ENCODE measurements around the gene TMEM229B. TPM values are rescaled to one million over a fixed set of nuclear protein-coding genes. Genes with fewer than 3 reads are reported as not detected.

TMEM229B gene
- total RNA-seq, 5 donors from 2014 or later (not counting 1 experiment from before 2014, with no cell fraction given): 19.0 to 41.7 (median 32.3) TPM

DNA sequence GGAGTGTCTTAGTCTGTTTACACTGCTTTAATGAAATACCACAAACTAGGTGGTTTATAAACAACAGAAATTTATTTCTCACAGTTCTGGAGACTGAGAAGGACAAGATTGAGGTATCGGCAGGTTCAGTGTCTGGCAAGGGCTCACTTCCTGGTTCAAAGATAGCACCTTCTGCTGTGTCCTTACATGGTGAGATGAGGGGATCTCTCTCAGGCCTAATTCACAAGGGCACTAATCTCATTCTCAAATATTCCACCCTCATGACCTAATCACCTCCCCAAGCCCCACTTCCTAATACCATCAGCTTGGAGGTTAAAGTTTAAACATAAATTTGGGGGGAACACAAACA is 41.5 kb downstream of the TMEM229B start:
- H3K27me3 ChIP-seq (replicated peaks in 1 of 2; ENCODE audit: control insufficient read depth in 2 of 2, extremely low read depth in 1 of 2, insufficient read depth in 2 of 2, low read length in 1 of 2): no peaks in the 10 kb centered on the region
- H3K36me3 ChIP-seq (ENCODE audit: control insufficient read depth in 2 of 2, extremely low read depth in 1 of 2, insufficient read depth in 1 of 2, low read length in 1 of 2): no peaks in the 10 kb centered on the region
- no peaks in the 10 kb centered on the region for H3K9me3 ChIP-seq
- no peak overlapping the region for H3K27ac ChIP-seq (ENCODE audit: low read length)
- Mint-ChIP-seq H3K4me1 (no peaks in the 10 kb centered on the region), H3K4me3 (no peak overlapping the region), H3K9me3 (peaks cover 0 to 6% (median 4%) of the 10 kb centered on the region in 3 donors), H3K36me3 (no peaks in the 10 kb centered on the region), H3K27me3 (peaks cover 8 to 24% of the 10 kb centered on the region in 2 donors), H3K27ac (no peak overlapping the region)
- no CpG with 5 or more reads among the region's 1 CpG for WGBS (ENCODE audit: insufficient coverage)
- H3K4me3 ChIP-seq (ENCODE audit: control insufficient read depth in 1 of 2, extremely low read depth in 1 of 2, low read length in 1 of 2): no peak overlapping the region
- ATAC-seq (replicated peaks in 1 of 4) (no peak), DNase-seq (no peak)
- CTCF ChIA-PET: no interaction called here
- POLR2A ChIA-PET: no interaction called here
- H3K4me1 ChIP-seq (ENCODE audit: control insufficient read depth in 1 of 2, extremely low read depth in 1 of 2, insufficient read depth in 2 of 2, low read length in 2 of 2): no peaks in the 10 kb centered on the region

DNA sequence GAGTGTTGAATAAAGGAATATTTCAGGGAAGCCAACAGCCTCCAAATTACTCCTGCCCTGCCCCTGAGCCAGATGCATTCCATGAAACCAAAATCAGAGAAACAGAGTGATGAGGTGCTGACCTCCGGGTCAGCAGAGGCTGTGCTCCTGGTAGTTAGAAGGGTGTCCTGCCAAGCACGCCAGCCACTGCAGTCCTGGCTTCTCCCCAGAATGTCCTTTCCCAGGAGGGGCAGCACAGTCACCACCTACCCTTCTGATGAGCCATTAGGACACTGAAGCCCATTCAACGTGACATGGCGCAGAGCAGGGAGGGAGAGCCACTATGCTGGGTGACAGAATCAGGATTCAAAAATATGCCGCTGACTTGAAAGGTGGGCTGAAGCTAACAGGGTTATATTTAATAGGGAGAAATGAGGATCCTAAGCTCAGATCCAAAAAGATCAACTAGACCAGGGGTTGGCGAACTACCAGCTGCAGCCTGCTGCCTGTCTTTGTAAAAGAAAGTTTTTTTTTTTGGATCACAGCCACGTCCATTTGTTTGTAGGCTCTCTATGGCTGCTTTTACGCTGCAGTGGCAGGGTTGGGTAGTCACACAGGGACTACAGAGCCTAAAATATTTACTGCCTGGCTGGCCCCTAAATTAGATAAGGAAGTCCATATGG is 42.0 kb downstream of the TMEM229B start:
- no peaks in the 10 kb centered on the region for H3K27me3 ChIP-seq (replicated peaks in 1 of 2; ENCODE audit: control insufficient read depth in 2 of 2, extremely low read depth in 1 of 2, insufficient read depth in 2 of 2, low read length in 1 of 2)
- H3K27ac Mint-ChIP-seq: no peak overlapping the region
- H3K27ac ChIP-seq (ENCODE audit: low read length): no peak overlapping the region
- peaks cover 8 to 24% of the 10 kb centered on the region in 2 donors for H3K27me3 Mint-ChIP-seq
- no peaks in the 10 kb centered on the region for H3K36me3 Mint-ChIP-seq
- ATAC-seq (replicated peaks in 1 of 4): no peak
- peaks cover 0 to 6% (median 4%) of the 10 kb centered on the region in 3 donors for H3K9me3 Mint-ChIP-seq
- no peaks in the 10 kb centered on the region for H3K4me1 ChIP-seq (ENCODE audit: control insufficient read depth in 1 of 2, extremely low read depth in 1 of 2, insufficient read depth in 2 of 2, low read length in 2 of 2)
- 89% methylated on average over 3 of the region's 8 CpGs for WGBS (ENCODE audit: insufficient coverage)
- H3K36me3 ChIP-seq (ENCODE audit: control insufficient read depth in 2 of 2, extremely low read depth in 1 of 2, insufficient read depth in 1 of 2, low read length in 1 of 2): no peaks in the 10 kb centered on the region
- POLR2A ChIA-PET: no interaction called here
- no peak for DNase-seq
- no peak overlapping the region for H3K4me3 Mint-ChIP-seq
- CTCF ChIA-PET: no interaction called here
- no peak overlapping the region for H3K4me3 ChIP-seq (ENCODE audit: control insufficient read depth in 1 of 2, extremely low read depth in 1 of 2, low read length in 1 of 2)
- H3K4me1 Mint-ChIP-seq: no peaks in the 10 kb centered on the region
- no peaks in the 10 kb centered on the region for H3K9me3 ChIP-seq

DNA sequence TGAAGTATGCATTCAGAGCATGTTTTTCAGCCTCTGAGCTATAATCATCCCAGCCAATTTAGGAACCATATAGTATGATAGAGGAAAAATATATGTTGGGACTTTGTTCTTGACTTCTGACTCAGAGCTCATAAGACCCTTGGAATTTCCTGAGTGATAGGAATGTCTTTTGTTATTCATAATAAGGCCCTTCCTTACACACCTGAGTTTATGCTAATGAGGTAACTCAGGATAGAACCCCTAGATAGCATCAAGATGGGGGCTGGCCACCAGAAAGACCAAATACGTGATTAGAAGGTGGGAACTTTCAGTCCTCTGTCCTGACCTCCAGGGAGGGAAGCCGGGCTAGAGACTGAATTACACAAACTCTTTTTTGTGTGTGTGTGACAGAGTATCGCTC is 44.1 kb downstream of the TMEM229B start:
- Histone ChIP-seq H3K4me3 (ENCODE audit: control insufficient read depth in 1 of 2, extremely low read depth in 1 of 2, low read length in 1 of 2) (no peak overlapping the region), H3K36me3 (ENCODE audit: control insufficient read depth in 2 of 2, extremely low read depth in 1 of 2, insufficient read depth in 1 of 2, low read length in 1 of 2) (no peaks in the 10 kb centered on the region), H3K27ac (ENCODE audit: low read length) (no peak overlapping the region), H3K4me1 (ENCODE audit: control insufficient read depth in 1 of 2, extremely low read depth in 1 of 2, insufficient read depth in 2 of 2, low read length in 2 of 2) (no peaks in the 10 kb centered on the region), H3K27me3 (replicated peaks in 1 of 2; ENCODE audit: control insufficient read depth in 2 of 2, extremely low read depth in 1 of 2, insufficient read depth in 2 of 2, low read length in 1 of 2) (no peaks in the 10 kb centered on the region), H3K9me3 (no peaks in the 10 kb centered on the region)
- ATAC-seq (replicated peaks in 1 of 4): no peak
- ChIA-PET POLR2A (interaction anchor here in 1 of 2 donors (0.7 kb wide), 1 partner anchor 19 kb away, joined by 3 read pairs; no protein-coding TSS in a partner anchor), CTCF (no interaction called here)
- H3K4me3 Mint-ChIP-seq: no peak overlapping the region
- no peak overlapping the region for H3K27ac Mint-ChIP-seq
- H3K27me3 Mint-ChIP-seq: peaks cover 8 to 24% of the 10 kb centered on the region in 2 donors
- 80% methylated on average over 2 of the region's 3 CpGs for WGBS (ENCODE audit: insufficient coverage)
- no peaks in the 10 kb centered on the region for H3K4me1 Mint-ChIP-seq
- H3K9me3 Mint-ChIP-seq: no peaks in the 10 kb centered on the region
- no peaks in the 10 kb centered on the region for H3K36me3 Mint-ChIP-seq
- DNase-seq: no peak

DNA sequence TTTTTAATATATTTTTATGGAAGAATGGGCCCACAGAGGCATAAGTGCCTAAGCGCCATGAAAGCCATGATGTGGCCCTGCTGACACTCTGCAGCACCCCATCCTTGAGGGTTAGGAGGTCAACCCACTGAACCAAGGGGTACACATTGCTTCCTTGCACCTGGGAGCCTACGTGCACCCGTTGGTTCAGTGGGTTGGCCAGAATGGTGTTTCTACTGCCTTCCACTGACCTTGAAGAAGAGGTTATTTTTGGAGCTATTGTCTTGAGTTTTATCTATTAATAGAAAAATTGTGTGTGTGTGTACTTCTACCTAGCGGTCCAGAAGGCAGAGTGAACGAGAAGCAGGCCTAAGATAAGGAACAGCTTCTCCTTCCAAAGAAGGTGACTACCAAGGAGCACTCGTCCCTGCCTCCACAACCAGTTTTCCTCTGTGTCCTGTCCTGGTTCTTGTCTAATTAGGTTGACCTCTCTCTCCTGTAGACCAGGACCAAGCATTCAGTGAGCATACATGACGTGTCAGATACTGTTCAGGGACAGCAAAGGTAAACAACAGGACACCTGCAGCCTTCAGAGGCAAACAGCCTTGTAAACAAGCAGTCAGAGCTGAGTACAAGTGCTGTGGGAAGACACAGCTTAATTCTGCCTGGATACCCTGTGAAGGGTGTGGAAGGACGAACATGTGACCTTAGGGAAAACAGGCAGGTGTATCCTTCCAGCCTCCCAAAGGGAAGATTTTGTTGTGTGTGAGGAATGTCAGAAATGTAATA is 46.2 kb downstream of the TMEM229B start:
- no peak overlapping the region for H3K4me3 ChIP-seq (ENCODE audit: control insufficient read depth in 1 of 2, extremely low read depth in 1 of 2, low read length in 1 of 2)
- Mint-ChIP-seq H3K4me1 (no peaks in the 10 kb centered on the region), H3K27me3 (peaks cover 12 to 22% of the 10 kb centered on the region in 2 donors), H3K36me3 (no peaks in the 10 kb centered on the region), H3K27ac (no peak overlapping the region), H3K4me3 (no peak overlapping the region), H3K9me3 (no peaks in the 10 kb centered on the region)
- 62% methylated on average over 6 of the region's 8 CpGs for WGBS (ENCODE audit: insufficient coverage)
- no peaks in the 10 kb centered on the region for H3K36me3 ChIP-seq (ENCODE audit: control insufficient read depth in 2 of 2, extremely low read depth in 1 of 2, insufficient read depth in 1 of 2, low read length in 1 of 2)
- no peaks in the 10 kb centered on the region for H3K27me3 ChIP-seq (replicated peaks in 1 of 2; ENCODE audit: control insufficient read depth in 2 of 2, extremely low read depth in 1 of 2, insufficient read depth in 2 of 2, low read length in 1 of 2)
- no peak overlapping the region for H3K27ac ChIP-seq (ENCODE audit: low read length)
- ATAC-seq (replicated peaks in 1 of 4) (no peak), DNase-seq (no peak)
- H3K9me3 ChIP-seq: no peaks in the 10 kb centered on the region
- ChIA-PET CTCF (interaction anchor here in 1 of 2 donors (0.6 kb wide), 1 partner anchor 170 kb away, joined by 3 read pairs; no protein-coding TSS in a partner anchor), POLR2A (no interaction called here)
- H3K4me1 ChIP-seq (ENCODE audit: control insufficient read depth in 1 of 2, extremely low read depth in 1 of 2, insufficient read depth in 2 of 2, low read length in 2 of 2): no peaks in the 10 kb centered on the region

DNA sequence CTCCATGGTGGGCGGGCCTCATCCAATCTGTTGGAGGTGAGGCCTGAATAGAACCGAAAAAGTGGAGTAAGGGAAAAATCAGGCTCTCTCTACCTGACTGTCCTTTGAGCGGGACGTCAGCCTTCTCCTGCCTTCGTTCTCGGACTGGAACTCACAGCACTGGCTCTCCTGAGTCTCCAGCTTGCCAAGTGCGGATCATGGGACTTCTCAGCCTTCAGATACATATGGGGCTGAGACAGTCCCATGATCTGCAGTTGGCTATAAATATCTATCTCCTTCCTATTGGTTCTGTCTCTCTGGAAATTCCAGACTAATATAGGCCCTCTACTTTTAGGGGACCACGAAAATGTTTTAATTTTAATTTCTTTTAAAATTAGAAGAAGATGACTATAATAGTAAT is 46.8 kb downstream of the TMEM229B start:
- H3K4me3 ChIP-seq (ENCODE audit: control insufficient read depth in 1 of 2, extremely low read depth in 1 of 2, low read length in 1 of 2): no peak overlapping the region
- H3K9me3 ChIP-seq: no peaks in the 10 kb centered on the region
- DNase-seq (no peak), ATAC-seq (replicated peaks in 1 of 4) (no peak)
- no peaks in the 10 kb centered on the region for H3K4me1 ChIP-seq (ENCODE audit: control insufficient read depth in 1 of 2, extremely low read depth in 1 of 2, insufficient read depth in 2 of 2, low read length in 2 of 2)
- H3K36me3 Mint-ChIP-seq: no peaks in the 10 kb centered on the region
- ChIA-PET CTCF (interaction anchor here in 1 of 2 donors (0.6 kb wide), 1 partner anchor 171 kb away, joined by 3 read pairs; no protein-coding TSS in a partner anchor), POLR2A (no interaction called here)
- H3K4me3 Mint-ChIP-seq: no peak overlapping the region
- H3K27ac ChIP-seq (ENCODE audit: low read length): no peak overlapping the region
- 92% methylated on average over 6 of the region's 8 CpGs for WGBS (ENCODE audit: insufficient coverage)
- H3K36me3 ChIP-seq (ENCODE audit: control insufficient read depth in 2 of 2, extremely low read depth in 1 of 2, insufficient read depth in 1 of 2, low read length in 1 of 2): no peaks in the 10 kb centered on the region
- peaks cover 0 to 2% of the 10 kb centered on the region in 2 experiments for H3K27me3 ChIP-seq (replicated peaks in 1 of 2; ENCODE audit: control insufficient read depth in 2 of 2, extremely low read depth in 1 of 2, insufficient read depth in 2 of 2, low read length in 1 of 2)
- H3K27me3 Mint-ChIP-seq: peaks cover 16 to 25% of the 10 kb centered on the region in 2 donors
- no peak overlapping the region for H3K27ac Mint-ChIP-seq
- H3K9me3 Mint-ChIP-seq: no peaks in the 10 kb centered on the region
- H3K4me1 Mint-ChIP-seq: no peaks in the 10 kb centered on the region

DNA sequence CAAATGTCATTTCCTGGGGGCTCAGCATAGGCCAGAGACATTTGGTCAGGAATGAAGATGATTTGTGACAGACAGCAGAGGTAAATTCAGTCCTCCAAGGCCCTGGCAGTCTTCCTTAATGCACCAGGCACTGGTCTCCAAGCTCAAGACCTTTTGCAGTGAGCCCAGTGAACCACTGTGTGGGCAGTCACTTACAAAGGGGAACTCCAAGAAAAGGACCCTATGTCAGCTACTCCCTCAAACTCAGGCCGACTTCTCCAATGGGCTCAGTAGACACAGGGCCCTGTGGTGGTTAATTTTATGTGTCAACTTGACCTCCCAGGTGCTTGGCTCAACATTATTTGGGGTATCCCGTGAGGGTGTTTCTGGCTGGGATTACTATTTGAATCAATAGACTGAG is 47.3 kb downstream of the TMEM229B start:
- ATAC-seq (replicated peaks in 1 of 4): no peak
- Histone ChIP-seq H3K36me3 (ENCODE audit: control insufficient read depth in 2 of 2, extremely low read depth in 1 of 2, insufficient read depth in 1 of 2, low read length in 1 of 2) (no peaks in the 10 kb centered on the region), H3K4me1 (ENCODE audit: control insufficient read depth in 1 of 2, extremely low read depth in 1 of 2, insufficient read depth in 2 of 2, low read length in 2 of 2) (no peaks in the 10 kb centered on the region), H3K4me3 (ENCODE audit: control insufficient read depth in 1 of 2, extremely low read depth in 1 of 2, low read length in 1 of 2) (no peak overlapping the region), H3K9me3 (no peaks in the 10 kb centered on the region), H3K27me3 (replicated peaks in 1 of 2; ENCODE audit: control insufficient read depth in 2 of 2, extremely low read depth in 1 of 2, insufficient read depth in 2 of 2, low read length in 1 of 2) (peaks cover 0 to 7% of the 10 kb centered on the region in 2 experiments), H3K27ac (ENCODE audit: low read length) (no peak overlapping the region)
- Mint-ChIP-seq H3K4me3 (no peak overlapping the region), H3K4me1 (no peaks in the 10 kb centered on the region), H3K27ac (no peak overlapping the region), H3K27me3 (peaks cover 16 to 25% of the 10 kb centered on the region in 2 donors), H3K36me3 (no peaks in the 10 kb centered on the region), H3K9me3 (no peaks in the 10 kb centered on the region)
- DNase-seq: no peak
- WGBS (ENCODE audit: insufficient coverage): 60% methylated on average over 1 of the region's 2 CpGs
- ChIA-PET POLR2A (no interaction called here), CTCF (no interaction called here)
